Small intestine (tissue), 7 donors: ENCODE data around the gene HEPHL1. TPM values are rescaled to one million over a fixed set of nuclear protein-coding genes. Genes with fewer than 3 reads are reported as not detected.

Source experiments
- DNase-seq, 2 donors: peaks; one replicate each; pipeline versions ENCODE4 v3.0.0 to v3.0.0-alpha.2; 2013
- FAIRE-seq: peaks from 2 replicates; lab custom pipeline; 2012; peaks lifted over from hg19 to GRCh38; lab: Jason Lieb, UNC
- H3K27ac ChIP-seq, 3 donors: one replicate each; pipeline ENCODE4 v1.5.1; 2013; ENCODE audit warnings: low read length in 2 of 3, mild to moderate bottlenecking in 2 of 3, control low read depth in 1 of 3, inconsistent platforms in 1 of 3, low read depth in 1 of 3, moderate library complexity in 1 of 3
- H3K27me3 ChIP-seq, 3 donors: one replicate each; pipeline ENCODE4 v1.6.1; 2013; ENCODE audit warnings: low read length in 3 of 3, inconsistent platforms in 1 of 3; ENCODE audit not compliant: control insufficient read depth in 3 of 3, insufficient read depth in 3 of 3
- H3K36me3 ChIP-seq, 3 donors: one replicate each; pipeline ENCODE4 v1.6.1; 2013; ENCODE audit warnings: low read length in 3 of 3, inconsistent platforms in 1 of 3, low read depth in 1 of 3, mild to moderate bottlenecking in 1 of 3, moderate library complexity in 1 of 3; ENCODE audit not compliant: control insufficient read depth in 3 of 3, insufficient read depth in 2 of 3
- H3K4me1 ChIP-seq, 3 donors: one replicate each; pipeline ENCODE4 v1.6.1; 2013; ENCODE audit warnings: low read length in 2 of 3, inconsistent platforms in 1 of 3, low read depth in 1 of 3, mild to moderate bottlenecking in 1 of 3, moderate library complexity in 1 of 3; ENCODE audit not compliant: control insufficient read depth in 3 of 3, insufficient read depth in 2 of 3
- H3K4me3 ChIP-seq, 3 donors: one replicate each; pipeline ENCODE4 v1.5.1; 2013; ENCODE audit warnings: low read length in 3 of 3, control low read depth in 1 of 3, inconsistent platforms in 1 of 3, low read depth in 1 of 3, mild to moderate bottlenecking in 1 of 3, moderate library complexity in 1 of 3
- H3K9me3 ChIP-seq, 2 donors: one replicate each; pipeline ENCODE4 v1.6.1; 2013; ENCODE audit warnings: low read depth in 1 of 2, low read length in 1 of 2; ENCODE audit not compliant: control insufficient read depth in 2 of 2, insufficient read depth in 1 of 2
- WGBS, 3 donors: extraction: QIAGEN DNeasy Blood & Tissue Kit; methylation state at CpG; one replicate each; pipeline ENCODE4 v1.1.7; 2013; 5-methylcytosine and 5-hydroxymethylcytosine counted together
- polyA plus RNA-seq, 4 donors: library from polyadenylated mRNA; stranded (reverse) in 3 of 4; unstranded in 1 of 4; fragments of 200-250 nt in 3 of 4; fragments of 120-200 nt in 1 of 4; gene quantifications; one replicate each; pipeline versions ENCODE4 v1.2.1 to v1.2.3, GENCODE V29; 2013
- donor health status: healthy with polysubstance abuse.
- donor health status: control.
- donor health status: control.
- donor health status: Bipolar disorder and iron deficiency.
- donor health status: healthy.

The HEPHL1 gene
- polyA plus RNA-seq, 4 donors: 0.74 TPM; not detected in 3

DNA sequence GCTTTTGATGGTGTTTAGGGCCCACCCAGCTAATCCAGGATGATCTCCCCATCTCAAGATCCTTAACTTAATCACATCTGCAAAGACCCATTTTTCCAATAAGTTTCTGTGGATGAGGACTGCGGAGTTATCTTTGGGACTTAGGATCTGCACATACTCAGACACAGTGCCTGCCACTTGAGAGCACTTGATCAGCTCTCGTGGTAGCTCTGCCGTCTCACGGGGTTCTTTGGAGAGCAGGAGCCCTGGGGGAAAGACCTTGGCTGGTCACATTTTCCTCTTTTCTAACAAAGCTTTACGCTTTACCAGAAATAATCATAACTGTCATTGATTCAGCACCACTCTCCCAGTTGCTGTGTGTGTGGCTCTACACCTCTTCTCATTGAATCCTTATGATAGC is 6.1 kb downstream of the HEPHL1 start:
- DNase-seq (no peak), FAIRE-seq (no peak)
- Histone ChIP-seq H3K4me3 (no peak overlapping the region), H3K9me3 (peaks cover 0 to 8% of the 10 kb centered on the region in 2 donors), H3K4me1 (no peaks in the 10 kb centered on the region), H3K36me3 (no peaks in the 10 kb centered on the region), H3K27me3 (peaks cover 0 to 2% (median 0%) of the 10 kb centered on the region in 3 donors), H3K27ac (no peak overlapping the region)
- whole genome bisulfite sequencing, 3 donors: 91 to 96% (median 93%) methylated on average over 5 of the region's 5 CpGs

DNA sequence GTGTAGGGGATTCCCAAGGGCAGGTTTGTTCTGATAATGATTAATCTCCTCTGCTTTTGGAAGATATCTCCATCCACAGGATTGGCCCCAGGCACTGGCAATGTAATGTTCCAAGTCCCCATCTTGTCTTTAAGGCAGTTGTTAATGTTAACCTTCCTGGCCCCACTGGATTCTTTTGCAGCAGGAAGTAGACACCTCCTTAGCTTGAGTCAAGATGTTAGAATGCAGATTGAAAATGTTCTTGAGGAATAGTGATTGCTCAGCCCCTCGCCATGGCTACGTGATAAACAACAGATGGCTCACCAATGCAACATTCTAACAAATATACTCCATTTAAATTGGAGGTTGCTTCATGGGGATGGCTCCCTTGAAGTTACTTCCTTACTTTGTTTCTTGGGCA is 7.3 kb downstream of the HEPHL1 start:
- FAIRE-seq (no peak), DNase-seq (peak in 1 of 2 donors; percentile 21)
- Histone ChIP-seq H3K27me3 (peaks cover 0 to 2% (median 0%) of the 10 kb centered on the region in 3 donors), H3K27ac (no peak overlapping the region), H3K36me3 (no peaks in the 10 kb centered on the region), H3K4me1 (no peaks in the 10 kb centered on the region), H3K4me3 (no peak overlapping the region), H3K9me3 (peaks cover 0 to 8% of the 10 kb centered on the region in 2 donors)
- 69 to 87% (median 81%) methylated on average over 2 of the region's 2 CpGs for WGBS, 3 donors

DNA sequence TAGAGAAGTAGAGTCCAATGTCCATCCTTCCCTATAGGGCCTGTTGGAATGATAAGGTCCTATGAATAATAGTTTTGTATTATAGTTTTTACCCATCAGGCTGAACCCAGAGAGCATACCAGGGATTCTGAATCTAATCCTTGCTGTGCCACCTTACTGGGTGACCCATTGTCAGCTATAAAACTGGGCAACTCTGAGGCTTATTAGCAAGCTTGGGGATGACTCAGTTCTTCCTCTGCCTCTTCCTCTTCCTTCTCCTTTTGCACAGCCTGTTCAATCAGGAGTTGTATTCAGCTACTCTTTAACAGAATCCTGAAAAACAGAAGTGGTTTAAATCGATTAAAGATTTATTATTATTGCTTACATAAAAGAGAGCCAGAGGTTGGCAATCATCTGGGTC is 8.9 kb downstream of the HEPHL1 start:
- Histone ChIP-seq H3K4me1 (no peaks in the 10 kb centered on the region), H3K9me3 (peaks cover 0 to 8% of the 10 kb centered on the region in 2 donors), H3K36me3 (no peaks in the 10 kb centered on the region), H3K27me3 (peaks cover 0 to 2% (median 0%) of the 10 kb centered on the region in 3 donors), H3K4me3 (no peak overlapping the region), H3K27ac (no peak overlapping the region)
- no peak for FAIRE-seq
- WGBS, 3 donors: 70 to 96% (median 87%) methylated on average over 1 of the region's 1 CpG
- DNase-seq: no peak

- no peaks in the 10 kb centered on the region for H3K4me1 ChIP-seq
- H3K27me3 ChIP-seq: no peaks in the 10 kb centered on the region
- H3K4me3 ChIP-seq: no peak overlapping the region
- DNase-seq: no peak
- FAIRE-seq: no peak
- H3K9me3 ChIP-seq: peaks cover 0 to 8% of the 10 kb centered on the region in 2 donors
- H3K27ac ChIP-seq: no peak overlapping the region
- no peaks in the 10 kb centered on the region for H3K36me3 ChIP-seq
- 58 to 79% (median 75%) methylated on average over 4 of the region's 4 CpGs for WGBS, 3 donors
Observed at GRCh38 chr11:94031625-94032024, 10.5 kb downstream of the HEPHL1 start.

DNA sequence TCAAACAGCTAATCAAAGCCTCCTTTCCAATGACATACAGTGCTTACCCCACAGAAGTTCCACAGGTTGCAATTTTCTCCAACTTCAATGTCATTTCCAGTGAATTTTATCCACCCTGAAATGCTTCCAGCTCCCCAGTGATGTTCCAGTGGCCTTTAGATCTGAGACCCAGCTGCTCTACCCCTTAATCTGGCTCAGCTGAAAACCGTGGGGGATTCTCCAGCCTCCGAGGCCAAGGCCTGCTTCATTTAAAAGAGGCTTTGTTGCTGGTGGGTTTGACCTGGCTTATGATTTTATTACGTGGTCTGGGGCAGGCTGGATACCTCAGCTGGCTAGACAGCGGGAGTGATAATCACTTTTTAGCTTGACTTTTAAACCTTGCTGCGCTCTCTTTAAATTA is 10.9 kb downstream of the HEPHL1 start:
- FAIRE-seq: no peak
- H3K36me3 ChIP-seq: no peaks in the 10 kb centered on the region
- no peak overlapping the region for H3K27ac ChIP-seq
- H3K27me3 ChIP-seq: no peaks in the 10 kb centered on the region
- no peaks in the 10 kb centered on the region for H3K4me1 ChIP-seq
- DNase-seq: no peak
- H3K4me3 ChIP-seq: no peak overlapping the region
- H3K9me3 ChIP-seq: peaks cover 0 to 5% of the 10 kb centered on the region in 2 donors
- WGBS, 3 donors: 71 to 83% (median 78%) methylated on average over 5 of the region's 5 CpGs

- 78 to 82% (median 81%) methylated on average over 8 of the region's 8 CpGs for WGBS, 3 donors
- no peak overlapping the region for H3K27ac ChIP-seq
- no peak overlapping the region for H3K4me3 ChIP-seq
- H3K27me3 ChIP-seq: no peaks in the 10 kb centered on the region
- peaks cover 0 to 3% of the 10 kb centered on the region in 2 donors for H3K9me3 ChIP-seq
- H3K36me3 ChIP-seq: no peaks in the 10 kb centered on the region
- DNase-seq: no peak
- no peaks in the 10 kb centered on the region for H3K4me1 ChIP-seq
- FAIRE-seq: no peak
Observed at GRCh38 chr11:94032725-94033124, 11.6 kb downstream of the HEPHL1 start.

DNA sequence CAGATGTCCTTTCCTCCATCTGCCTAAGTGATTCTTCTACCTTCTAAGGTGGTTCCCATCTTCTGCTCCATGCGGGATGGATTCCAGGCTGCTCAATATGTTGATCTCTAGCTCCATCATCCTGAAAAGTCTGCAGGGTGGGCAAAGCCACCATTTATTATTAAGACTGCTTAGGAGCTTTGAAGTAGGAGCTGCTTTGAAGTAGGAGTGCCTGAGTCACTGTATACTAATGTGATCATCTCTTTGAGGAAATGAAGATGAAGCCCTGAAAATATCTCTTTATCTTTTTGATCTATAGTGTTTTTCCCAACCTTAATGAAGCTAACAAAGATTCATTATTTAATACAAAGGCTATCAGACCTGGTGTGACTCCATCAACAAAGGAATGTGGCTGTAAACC is 13.1 kb downstream of the HEPHL1 start:
- no peaks in the 10 kb centered on the region for H3K4me1 ChIP-seq
- 0 to 53% (median 35%) methylated on average over 1 of the region's 1 CpG for WGBS, 3 donors
- DNase-seq (no peak), FAIRE-seq (no peak)
- H3K9me3 ChIP-seq: peaks cover 0 to 3% of the 10 kb centered on the region in 2 donors
- H3K27ac ChIP-seq: no peak overlapping the region
- no peak overlapping the region for H3K4me3 ChIP-seq
- H3K36me3 ChIP-seq: no peaks in the 10 kb centered on the region
- H3K27me3 ChIP-seq: no peaks in the 10 kb centered on the region

DNA sequence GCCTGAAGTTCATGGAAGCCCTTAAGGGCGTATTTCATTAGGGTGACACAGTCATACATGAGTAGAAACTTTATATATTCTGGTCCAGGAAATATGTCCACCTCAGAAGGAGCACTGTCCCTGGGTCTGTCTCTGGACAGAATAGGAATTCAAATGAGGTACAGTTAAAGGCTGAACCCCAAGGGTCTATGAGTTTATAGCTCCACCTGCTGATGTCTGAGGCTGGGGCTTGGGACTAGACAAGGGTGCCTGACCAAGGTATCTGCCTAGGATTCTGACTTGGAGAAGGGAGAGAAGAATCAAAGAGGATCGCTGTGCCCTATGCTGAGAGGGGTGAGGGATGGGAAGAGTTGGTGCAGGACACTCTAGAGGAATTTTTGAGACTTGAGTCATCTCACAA is 14.9 kb downstream of the HEPHL1 start:
- H3K9me3 ChIP-seq: peaks cover 0 to 3% of the 10 kb centered on the region in 2 donors
- H3K27ac ChIP-seq: no peak overlapping the region
- WGBS, 3 donors: 91 to 93% (median 91%) methylated on average over 2 of the region's 2 CpGs
- no peaks in the 10 kb centered on the region for H3K36me3 ChIP-seq
- no peak for DNase-seq
- H3K4me3 ChIP-seq: no peak overlapping the region
- no peaks in the 10 kb centered on the region for H3K27me3 ChIP-seq
- FAIRE-seq: no peak
- no peaks in the 10 kb centered on the region for H3K4me1 ChIP-seq

GRCh38 chr11:94043241-94043640 is 22.1 kb downstream of the HEPHL1 start:
- no peak for DNase-seq
- Histone ChIP-seq H3K4me3 (no peak overlapping the region), H3K9me3 (no peaks in the 10 kb centered on the region), H3K27me3 (no peaks in the 10 kb centered on the region), H3K4me1 (peaks cover 0 to 8% (median 3%) of the 10 kb centered on the region in 3 donors), H3K36me3 (no peaks in the 10 kb centered on the region), H3K27ac (no peak overlapping the region)
- FAIRE-seq: no peak
- WGBS, 3 donors: 71 to 79% (median 75%) methylated on average over 3 of the region's 3 CpGs
